H9 (cell line): ENCODE data around the gene SLC33A1. TPM values are rescaled to one million over a fixed set of nuclear protein-coding genes. Genes with fewer than 3 reads are reported as not detected.

Experiments used
- DNase-seq: peaks from one replicate; pipeline ENCODE4 v3.0.0-alpha.2; 2017
- H2AFZ ChIP-seq: one replicate; pipeline ENCODE4 v1.6.1; 2013; ENCODE audit warnings: mild to moderate bottlenecking, low read length, control low read depth, moderate library complexity
- H2AK5ac ChIP-seq: 2 replicates; pipeline ENCODE4 v1.6.1; 2013; ENCODE audit warnings: low read length, control low read depth, mixed read lengths; ENCODE audit not compliant: insufficient read length
- H2BK120ac ChIP-seq: one replicate; pipeline ENCODE4 v1.6.1; 2013; ENCODE audit warnings: low read depth, mild to moderate bottlenecking, low read length, control low read depth, inconsistent platforms; ENCODE audit not compliant: poor library complexity, severe bottlenecking
- H2BK12ac ChIP-seq: 2 replicates; pipeline ENCODE4 v1.6.1; 2013; ENCODE audit warnings: low read length, control low read depth, mixed read lengths, low read depth; ENCODE audit not compliant: insufficient read length
- H2BK15ac ChIP-seq: 2 replicates; pipeline ENCODE4 v1.6.1; 2013; ENCODE audit warnings: low read depth, low read length, control low read depth
- H2BK20ac ChIP-seq: one replicate; pipeline ENCODE4 v1.6.1; 2013; ENCODE audit warnings: low read depth, mild to moderate bottlenecking, low read length, control low read depth, inconsistent platforms; ENCODE audit not compliant: poor library complexity, severe bottlenecking
- H2BK5ac ChIP-seq: 2 replicates; pipeline ENCODE4 v1.6.1; 2013; ENCODE audit warnings: low read length, control low read depth, mixed read lengths; ENCODE audit not compliant: insufficient read length
- H3K14ac ChIP-seq: 2 replicates; pipeline ENCODE4 v1.6.1; 2013; ENCODE audit warnings: low read length, control low read depth; ENCODE audit not compliant: insufficient read depth
- H3K18ac ChIP-seq: 2 replicates; pipeline ENCODE4 v1.6.1; 2013; ENCODE audit warnings: low read depth, mild to moderate bottlenecking, mixed read lengths, low read length, control low read depth; ENCODE audit not compliant: insufficient read length
- H3K23ac ChIP-seq: 2 replicates; pipeline ENCODE4 v1.6.1; 2013; ENCODE audit warnings: low read length, control low read depth, mixed read lengths, low read depth; ENCODE audit not compliant: insufficient read length
- H3K23me2 ChIP-seq: 2 replicates; pipeline ENCODE4 v1.6.1; 2013; ENCODE audit warnings: low read depth, mild to moderate bottlenecking, mixed read lengths, low read length, control low read depth; ENCODE audit not compliant: insufficient read length, poor library complexity, severe bottlenecking
- H3K27ac ChIP-seq: 2 replicates; pipeline ENCODE4 v1.5.1; 2013; ENCODE audit warnings: low read length, control low read depth, mixed read lengths, low read depth; ENCODE audit not compliant: insufficient read length
- H3K27me3 ChIP-seq: 2 replicates; pipeline ENCODE4 v1.6.1; 2013; ENCODE audit warnings: low read length, control low read depth, inconsistent platforms; ENCODE audit not compliant: insufficient read depth
- H3K4ac ChIP-seq: 2 replicates; pipeline ENCODE4 v1.6.1; 2013; ENCODE audit warnings: low read depth, mild to moderate bottlenecking, control low read depth, inconsistent platforms, low read length, moderate library complexity
- H3K4me1 ChIP-seq: 2 replicates; pipeline ENCODE4 v1.6.1; 2013; ENCODE audit warnings: low read length, control low read depth, inconsistent platforms; ENCODE audit not compliant: insufficient read depth
- H3K4me2 ChIP-seq: 2 replicates; pipeline ENCODE4 v1.6.1; 2013; ENCODE audit warnings: low read length, control low read depth, mixed read lengths; ENCODE audit not compliant: insufficient read length, insufficient read depth
- H3K56ac ChIP-seq: 2 replicates; pipeline ENCODE4 v1.6.1; 2013; ENCODE audit warnings: low read depth, mild to moderate bottlenecking, mixed read lengths, low read length, control low read depth; ENCODE audit not compliant: insufficient read length
- H3K79me1 ChIP-seq: 2 replicates; pipeline ENCODE4 v1.6.1; 2013; ENCODE audit warnings: low read depth, mild to moderate bottlenecking, moderate library complexity, low read length, control low read depth, inconsistent platforms; ENCODE audit not compliant: insufficient read depth, poor library complexity, severe bottlenecking
- H3K79me2 ChIP-seq: 2 replicates; pipeline ENCODE4 v1.6.1; 2013; ENCODE audit warnings: low read length, control low read depth, inconsistent platforms; ENCODE audit not compliant: insufficient read depth
- H3K9ac ChIP-seq: 2 replicates; pipeline ENCODE4 v1.6.1; 2013; ENCODE audit warnings: low read length, control low read depth, mixed read lengths; ENCODE audit not compliant: insufficient read length; ENCODE audit errors: extremely low read depth
- H3K9me3 ChIP-seq: one replicate; pipeline ENCODE4 v1.6.1; 2013; ENCODE audit warnings: low read depth, low read length, inconsistent platforms; ENCODE audit not compliant: control insufficient read depth
- H3T11ph ChIP-seq: one replicate; pipeline ENCODE4 v1.6.1; 2013; ENCODE audit warnings: mild to moderate bottlenecking, low read length, control low read depth, inconsistent platforms
- H4K20me1 ChIP-seq: one replicate; pipeline ENCODE4 v1.6.1; 2013; ENCODE audit not compliant: control insufficient read depth, insufficient read length, insufficient read depth
- H4K5ac ChIP-seq: 2 replicates; pipeline ENCODE4 v1.6.1; 2013; ENCODE audit warnings: low read depth, mild to moderate bottlenecking, mixed read lengths, low read length, control low read depth; ENCODE audit not compliant: insufficient read length
- H4K8ac ChIP-seq: replicated peaks from 2 replicates; pipeline ENCODE4 v1.6.1; 2013; ENCODE audit warnings: low read length, control low read depth, mixed read lengths, low read depth; ENCODE audit not compliant: insufficient read length
- H4K91ac ChIP-seq: 2 replicates; pipeline ENCODE4 v1.6.1; 2013; ENCODE audit warnings: low read depth, mild to moderate bottlenecking, moderate library complexity, mixed read lengths, low read length, control low read depth; ENCODE audit not compliant: insufficient read length
- H3K27ac Mint-ChIP-seq, 3 experiments: 2 replicates in 2 of 3; 3 replicates in 1 of 3; pipeline ENCODE4 v1.8.0; 2020 to 2021; ENCODE audit warnings: mixed read lengths in 3 of 3, mild to moderate bottlenecking in 1 of 3, moderate library complexity in 1 of 3
- H3K27me3 Mint-ChIP-seq: 2 replicates; pipeline ENCODE4 v1.8.0; 2021; ENCODE audit warnings: low read depth, mild to moderate bottlenecking, moderate library complexity, mixed read lengths
- H3K36me3 Mint-ChIP-seq, 3 experiments: 2 replicates in 2 of 3; 3 replicates in 1 of 3; pipeline ENCODE4 v1.8.0; 2020 to 2021; ENCODE audit warnings: low read depth in 3 of 3, mixed read lengths in 3 of 3; ENCODE audit not compliant: insufficient read depth in 1 of 3
- H3K4me1 Mint-ChIP-seq, 2 experiments: 2 replicates each; pipeline ENCODE4 v1.8.0; 2020; ENCODE audit warnings: mixed read lengths in 2 of 2
- H3K4me3 Mint-ChIP-seq, 2 experiments: 2 replicates in 1 of 2; 3 replicates in 1 of 2; pipeline ENCODE4 v1.8.0; 2020 to 2021; ENCODE audit warnings: mild to moderate bottlenecking in 2 of 2, mixed read lengths in 2 of 2, moderate library complexity in 1 of 2
- H3K9me3 Mint-ChIP-seq, 2 experiments: 2 replicates in 1 of 2; 3 replicates in 1 of 2; pipeline ENCODE4 v1.8.0; 2020; ENCODE audit warnings: mild to moderate bottlenecking in 2 of 2, mixed read lengths in 2 of 2, moderate library complexity in 1 of 2
- CTCF ChIP-seq: fragments of 200-600 bp; sonication (generic); conservative IDR thresholded peaks from 3 replicates; pipeline ENCODE4 v1.8.0; 2021; ENCODE audit warnings: antibody characterized with exemption, mild to moderate bottlenecking
- total RNA-seq: library from RNA; stranded (reverse); gene quantifications from 2 replicates; pipeline ENCODE4 v1.2.1, GENCODE V29; 2021

Gene SLC33A1
- total RNA-seq, 1 experiment from 2014 or later: 15.0 TPM

DNA sequence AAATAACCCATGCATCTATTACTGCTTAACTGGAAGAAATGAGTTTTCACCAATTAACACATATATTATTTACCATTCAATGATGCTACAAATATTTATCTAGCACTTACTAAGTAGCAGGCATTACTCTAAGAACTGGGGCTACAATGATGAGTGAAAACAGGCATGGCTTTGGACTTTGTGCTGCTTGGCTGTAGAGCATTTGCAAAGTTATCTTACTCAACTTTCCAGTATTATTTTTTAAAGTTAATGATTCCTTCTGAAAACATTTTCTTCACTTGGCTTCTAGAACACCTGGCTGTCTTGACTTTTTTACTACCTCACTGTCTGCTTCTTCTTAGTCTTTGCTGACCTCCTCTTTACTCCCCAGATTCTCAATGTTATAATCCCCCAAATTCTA lies 49.9 kb downstream of the SLC33A1 start:
- no peak overlapping the region for H3K14ac ChIP-seq
- no peak overlapping the region for H2BK12ac ChIP-seq
- H3K23me2 ChIP-seq: no peaks in the 10 kb centered on the region
- Mint-ChIP-seq H3K4me3 (no peak overlapping the region), H3K4me1 (peaks cover 2% of the 10 kb centered on the region in 2 experiments), H3K27ac (no peak overlapping the region), H3K9me3 (no peaks in the 10 kb centered on the region), H3K36me3 (peaks cover 1 to 17% (median 13%) of the 10 kb centered on the region in 3 experiments; a peak in 5 of 7 replicates), H3K27me3 (no peaks in the 10 kb centered on the region)
- no peak for TF ChIP-seq CTCF
- H3K18ac ChIP-seq: no peak overlapping the region
- no peaks in the 10 kb centered on the region for H3K27me3 ChIP-seq
- H4K8ac ChIP-seq: no peak overlapping the region
- H3K23ac ChIP-seq: no peak overlapping the region
- H3K4ac ChIP-seq: no peak overlapping the region
- no peaks in the 10 kb centered on the region for H3K79me2 ChIP-seq
- no peak overlapping the region for H2BK20ac ChIP-seq
- no peaks in the 10 kb centered on the region for H3K9me3 ChIP-seq
- H4K5ac ChIP-seq: no peak overlapping the region
- H3K4me2 ChIP-seq: no peak overlapping the region
- DNase-seq: no peak
- 0 out of 2 replicates have a peak, but pooled peaks cover under 1% of the 10 kb centered on the region for H3K4me1 ChIP-seq
- H2AK5ac ChIP-seq: no peak overlapping the region
- no peak overlapping the region for H2BK5ac ChIP-seq
- no peak overlapping the region for H2BK15ac ChIP-seq
- H2AFZ ChIP-seq: no peak overlapping the region
- H2BK120ac ChIP-seq: no peak overlapping the region
- H4K20me1 ChIP-seq: no peaks in the 10 kb centered on the region
- H3K9ac ChIP-seq: no peak overlapping the region
- no peak overlapping the region for H4K91ac ChIP-seq
- H3K79me1 ChIP-seq: no peaks in the 10 kb centered on the region
- H3K56ac ChIP-seq: no peak overlapping the region
- H3K27ac ChIP-seq: no peak overlapping the region
- no peak overlapping the region for H3T11ph ChIP-seq
